Measurements from ENCODE around the gene RPP40. TPM values are rescaled to one million over a fixed set of nuclear protein-coding genes. Genes with fewer than 3 reads are reported as not detected.

Gene RPP40
- total RNA-seq, 2 experiments from 2014 or later = 12.2 to 22.7 TPM

GRCh38 chr6:4977468-4977867, 26.4 kb downstream of the RPP40 start:
- POLR2A ChIA-PET = interaction anchor here (0.9 kb wide), 1 partner anchor 10 kb away, joined by 4 read pairs; no protein-coding TSS in a partner anchor
- TF ChIP-seq CTCF (conservative IDR thresholded peaks at IDR 0.05; ENCODE audit: low read length) (no peak), EZH2phosphoT487 (IDR thresholded peaks at IDR 0.05; ENCODE audit: borderline replicate concordance, low read depth, low read length) (no peak)

GRCh38 chr6:4975506-4975905, 28.3 kb downstream of the RPP40 start:
- Histone ChIP-seq H3K4me3 (ENCODE audit: low read depth, low read length, poor library complexity, severe bottlenecking) (no peak overlapping the region), H3K27ac (ENCODE audit: low read depth, low read length, poor library complexity, severe bottlenecking) (no peak overlapping the region), H3K9me2 (ENCODE audit: insufficient read depth, low read length) (no peaks in the 10 kb centered on the region), H3K36me3 (ENCODE audit: insufficient read depth, low read length) (no peaks in the 10 kb centered on the region), H3K4me1 (ENCODE audit: insufficient read depth, low read length, poor library complexity, severe bottlenecking) (no peaks in the 10 kb centered on the region), H3K4me2 (ENCODE audit: low read length) (no peak overlapping the region), H3K79me2 (ENCODE audit: insufficient read depth, low read depth, low read length) (no peaks in the 10 kb centered on the region), H3K9me3 (ENCODE audit: low read length) (no peaks in the 10 kb centered on the region), H2AFZ (ENCODE audit: low read length) (no peak overlapping the region), H4K20me1 (ENCODE audit: insufficient read depth, low read length) (no peaks in the 10 kb centered on the region)
- TF ChIP-seq EZH2phosphoT487 (IDR thresholded peaks at IDR 0.05; ENCODE audit: borderline replicate concordance, low read depth, low read length) (no peak), CTCF (conservative IDR thresholded peaks at IDR 0.05; ENCODE audit: low read length) (no peak)
- DNase-seq (ENCODE audit: low spot score) = no peak
- ChIA-PET CTCF (ENCODE audit: unreplicated experiment) (no interaction called here), POLR2A (interaction anchor here (0.6 kb wide), 1 partner anchor 250 kb away, joined by 3 read pairs; no protein-coding TSS in a partner anchor)
- intact Hi-C loops (cut with micrococcal nuclease; ENCODE audit: unreplicated experiment) = no loop called here
- BruUV-seq (replicated peaks) = no TSS peak

More at GRCh38 chr6:4977468-4977867, 26.4 kb downstream of the RPP40 start:
- Histone ChIP-seq H3K4me2 (ENCODE audit: low read length) (no peak overlapping the region), H3K27ac (ENCODE audit: low read depth, low read length, poor library complexity, severe bottlenecking) (no peak overlapping the region), H4K20me1 (ENCODE audit: insufficient read depth, low read length) (no peaks in the 10 kb centered on the region), H3K9me3 (ENCODE audit: low read length) (no peaks in the 10 kb centered on the region), H3K36me3 (ENCODE audit: insufficient read depth, low read length) (no peaks in the 10 kb centered on the region), H2AFZ (ENCODE audit: low read length) (no peak overlapping the region), H3K9me2 (ENCODE audit: insufficient read depth, low read length) (no peaks in the 10 kb centered on the region), H3K4me3 (ENCODE audit: low read depth, low read length, poor library complexity, severe bottlenecking) (no peak overlapping the region), H3K4me1 (ENCODE audit: insufficient read depth, low read length, poor library complexity, severe bottlenecking) (no peaks in the 10 kb centered on the region), H3K79me2 (ENCODE audit: insufficient read depth, low read depth, low read length) (no peaks in the 10 kb centered on the region)
- no TSS peak for BruUV-seq (replicated peaks)
- intact Hi-C loops (cut with micrococcal nuclease; ENCODE audit: unreplicated experiment) = no loop called here
- no peak for DNase-seq (ENCODE audit: low spot score)
- CTCF ChIA-PET (ENCODE audit: unreplicated experiment) = no interaction called here

GRCh38 chr6:4974962-4975361, 28.9 kb downstream of the RPP40 start:
- BruUV-seq (replicated peaks) = no TSS peak
- intact Hi-C loops (cut with micrococcal nuclease; ENCODE audit: unreplicated experiment) = no loop called here
- POLR2A ChIA-PET = interaction anchor here (0.6 kb wide), 1 partner anchor 250 kb away, joined by 3 read pairs; no protein-coding TSS in a partner anchor
- Histone ChIP-seq H3K4me1 (ENCODE audit: insufficient read depth, low read length, poor library complexity, severe bottlenecking) (no peaks in the 10 kb centered on the region), H3K9me2 (ENCODE audit: insufficient read depth, low read length) (no peaks in the 10 kb centered on the region), H3K4me2 (ENCODE audit: low read length) (no peak overlapping the region), H3K79me2 (ENCODE audit: insufficient read depth, low read depth, low read length) (no peaks in the 10 kb centered on the region), H4K20me1 (ENCODE audit: insufficient read depth, low read length) (no peaks in the 10 kb centered on the region), H2AFZ (ENCODE audit: low read length) (no peak overlapping the region), H3K36me3 (ENCODE audit: insufficient read depth, low read length) (no peaks in the 10 kb centered on the region), H3K9me3 (ENCODE audit: low read length) (no peaks in the 10 kb centered on the region), H3K27ac (ENCODE audit: low read depth, low read length, poor library complexity, severe bottlenecking) (no peak overlapping the region), H3K4me3 (ENCODE audit: low read depth, low read length, poor library complexity, severe bottlenecking) (no peak overlapping the region)
- TF ChIP-seq CTCF (conservative IDR thresholded peaks at IDR 0.05; ENCODE audit: low read length) (no peak), EZH2phosphoT487 (IDR thresholded peaks at IDR 0.05; ENCODE audit: borderline replicate concordance, low read depth, low read length) (no peak)
- DNase-seq (ENCODE audit: low spot score) = no peak
- CTCF ChIA-PET (ENCODE audit: unreplicated experiment) = no interaction called here

Measured in OCI-LY7 (cell line).